22Rv1 (cell line): ENCODE data around the gene COL27A1.

Experiments
- ZFX ChIP-seq: fragments of 450-650 bp; IDR thresholded peaks from 2 replicates; pipeline ENCODE4 v1.6.1; 2017; ENCODE audit warnings: antibody characterized with exemption, borderline replicate concordance
- TF ChIP-seq, protein P1 (sequence below): fragments of 450-650 bp; IDR thresholded peaks from 2 replicates; pipeline ENCODE4 v1.5.1; 2017; ENCODE audit warnings: mild to moderate bottlenecking

DNA sequence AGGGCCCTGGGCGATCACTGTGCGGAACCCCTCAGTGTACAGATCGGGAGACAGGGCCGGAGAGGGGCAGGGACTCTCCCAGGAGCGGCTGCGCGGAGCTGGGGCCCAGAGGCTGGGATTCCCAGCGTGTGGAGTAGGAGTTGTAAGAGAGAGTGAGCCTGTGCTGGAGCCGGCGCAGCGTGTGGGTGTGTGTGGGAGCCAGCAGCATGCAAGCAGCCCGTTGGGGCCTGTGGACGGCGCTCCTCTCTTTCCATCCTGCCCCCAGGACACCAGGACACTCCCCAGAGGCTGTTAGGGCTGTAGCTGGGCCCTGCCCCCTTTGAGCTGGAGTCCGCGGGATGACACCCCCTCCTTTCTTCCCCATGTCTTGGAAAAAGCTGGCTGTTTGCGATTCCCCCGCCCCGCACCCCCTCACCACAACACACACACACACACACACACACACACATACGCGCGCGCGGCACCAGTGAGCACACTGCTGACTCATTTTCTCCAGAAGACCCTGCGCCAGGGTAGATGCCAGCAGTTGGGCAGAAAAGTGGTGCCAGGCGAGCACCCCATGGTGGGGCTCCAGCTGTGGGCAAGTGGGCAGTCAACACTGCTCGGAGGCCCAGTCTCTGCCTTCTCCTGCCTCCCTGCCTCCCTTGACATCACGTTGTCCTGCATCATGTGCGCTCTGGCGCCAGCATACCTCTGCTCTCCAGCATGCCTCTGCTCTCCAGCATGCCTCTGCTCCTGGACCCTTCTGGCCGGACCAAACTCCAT, 1.5 kb downstream of the COL27A1 start:
- TF ChIP-seq, protein P1, sequence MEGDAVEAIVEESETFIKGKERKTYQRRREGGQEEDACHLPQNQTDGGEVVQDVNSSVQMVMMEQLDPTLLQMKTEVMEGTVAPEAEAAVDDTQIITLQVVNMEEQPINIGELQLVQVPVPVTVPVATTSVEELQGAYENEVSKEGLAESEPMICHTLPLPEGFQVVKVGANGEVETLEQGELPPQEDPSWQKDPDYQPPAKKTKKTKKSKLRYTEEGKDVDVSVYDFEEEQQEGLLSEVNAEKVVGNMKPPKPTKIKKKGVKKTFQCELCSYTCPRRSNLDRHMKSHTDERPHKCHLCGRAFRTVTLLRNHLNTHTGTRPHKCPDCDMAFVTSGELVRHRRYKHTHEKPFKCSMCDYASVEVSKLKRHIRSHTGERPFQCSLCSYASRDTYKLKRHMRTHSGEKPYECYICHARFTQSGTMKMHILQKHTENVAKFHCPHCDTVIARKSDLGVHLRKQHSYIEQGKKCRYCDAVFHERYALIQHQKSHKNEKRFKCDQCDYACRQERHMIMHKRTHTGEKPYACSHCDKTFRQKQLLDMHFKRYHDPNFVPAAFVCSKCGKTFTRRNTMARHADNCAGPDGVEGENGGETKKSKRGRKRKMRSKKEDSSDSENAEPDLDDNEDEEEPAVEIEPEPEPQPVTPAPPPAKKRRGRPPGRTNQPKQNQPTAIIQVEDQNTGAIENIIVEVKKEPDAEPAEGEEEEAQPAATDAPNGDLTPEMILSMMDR = no peak
- TF ChIP-seq ZFX = no peak
